GM18951 (cell line): ENCODE results near the gene NKX6-1.

ENCODE experiments used
- POLR2A ChIP-seq: IDR thresholded peaks from 4 replicates; pipeline ENCODE4 v1.6.1; 2011; ENCODE audit warnings: mild to moderate bottlenecking; ENCODE audit not compliant: insufficient read length, insufficient read depth; ENCODE audit errors: extremely low read depth
- in situ Hi-C: fragments of 300-500 bp; cut with MboI; formaldehyde crosslinking; loops from one replicate; pipeline ENCODE4 v1.12.0; 2022; ENCODE audit warnings: low sequenced_read_pairs, mixed read lengths, inconsistent platforms; ENCODE audit not compliant: unreplicated experiment

NKX6-1 gene

DNA sequence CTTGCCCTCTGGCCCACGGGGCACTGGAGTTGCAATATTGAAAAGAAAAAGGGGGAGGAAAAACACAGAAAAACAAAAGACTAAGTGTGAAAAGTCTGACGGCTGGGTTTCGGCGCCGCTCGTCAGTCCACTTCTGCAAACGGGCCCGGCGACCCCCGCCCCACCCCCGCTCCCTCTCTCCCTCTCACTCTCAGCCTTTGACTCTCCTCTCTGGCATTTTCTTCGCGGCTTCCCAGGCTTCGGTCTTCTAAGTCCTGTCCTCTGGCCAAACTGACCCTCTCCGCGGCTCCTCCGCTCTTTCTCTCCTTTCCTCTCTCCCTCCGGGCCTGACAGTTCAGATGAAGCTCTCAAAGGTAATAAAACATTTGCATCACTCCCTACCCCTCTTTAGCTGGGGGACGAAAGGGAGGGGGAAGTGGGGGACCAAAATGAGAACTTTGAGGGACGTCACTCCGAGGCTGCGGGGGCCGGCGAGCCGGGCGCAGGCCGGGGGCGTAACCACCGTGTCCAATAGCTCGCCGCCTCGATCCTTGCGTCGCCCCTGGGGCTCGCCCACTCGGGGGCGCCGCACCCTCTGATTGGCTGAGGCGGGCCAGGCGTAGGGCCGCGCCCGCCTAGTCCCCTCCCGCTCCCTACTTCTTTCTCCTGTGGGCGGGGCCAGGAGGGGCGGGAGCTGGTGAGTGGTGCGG lies at the start of gene NKX6-1:
NKX6-1 (minus strand) TSS at position 358 of the 689 bp plus-strand sequence. CDS start 1,064 bp downstream, outside the sequence.
- in situ Hi-C loops = no loop called here
- TF ChIP-seq POLR2A = no peak

DNA sequence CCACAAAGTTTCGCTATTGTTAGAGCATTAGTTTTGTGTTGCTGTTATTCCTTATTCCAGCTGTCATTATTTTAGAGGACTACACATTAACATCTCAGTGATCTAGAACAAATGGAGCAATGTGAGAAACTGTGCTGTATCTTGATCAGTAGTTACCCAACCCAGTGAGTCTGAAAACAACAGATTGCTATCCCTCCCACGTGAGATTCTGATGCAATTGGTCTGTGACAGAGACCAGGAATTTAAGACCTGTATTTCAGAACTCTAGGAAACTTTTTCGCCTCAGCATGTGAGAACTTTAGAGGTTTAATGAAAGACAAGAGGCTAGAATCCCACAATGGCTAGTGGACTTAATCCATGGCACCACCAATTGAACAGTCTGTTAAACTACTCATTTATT lies 48.1 kb upstream of the NKX6-1 start:
- in situ Hi-C loops = no loop called here
- TF ChIP-seq POLR2A = no peak

DNA sequence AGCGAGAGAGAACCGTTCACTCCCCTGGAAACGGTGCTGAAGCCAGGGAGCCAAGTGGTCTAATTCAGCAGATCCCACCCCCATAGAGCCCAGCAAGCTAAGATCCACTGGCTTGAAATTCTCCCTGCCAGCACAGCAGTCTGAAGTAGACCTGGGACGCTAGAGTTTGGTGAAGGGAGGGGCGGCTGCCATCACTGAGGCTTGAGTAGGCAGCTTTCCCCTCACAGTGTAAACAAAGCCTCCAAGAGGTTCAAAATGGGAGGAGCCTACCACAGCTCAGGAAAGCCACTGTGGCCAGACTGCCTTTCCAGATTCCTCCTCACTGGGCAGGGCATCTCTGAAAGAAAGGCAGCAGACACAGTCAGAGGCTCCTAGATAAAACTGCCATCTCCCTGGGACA lies 46.0 kb upstream of the NKX6-1 start:
- no peak for TF ChIP-seq POLR2A
- in situ Hi-C loops = no loop called here

DNA sequence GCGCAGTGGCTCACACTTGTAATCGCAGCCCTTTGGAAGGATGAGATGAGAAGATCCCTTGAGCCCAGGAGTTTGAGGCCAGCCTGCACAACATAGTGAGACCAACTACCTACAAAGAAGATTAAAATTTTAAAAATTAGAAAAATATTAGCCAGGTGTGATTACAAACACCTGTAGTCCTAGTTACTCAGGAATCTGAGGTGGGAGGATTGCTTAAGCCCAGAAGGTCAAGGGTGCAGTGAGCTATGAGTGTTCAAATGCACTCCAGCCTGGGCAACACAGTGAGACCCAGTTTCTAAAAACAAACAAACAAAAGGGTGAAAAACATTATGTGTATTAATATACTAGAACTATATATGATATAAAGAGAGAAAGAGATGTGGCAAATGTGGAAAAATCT lies 36.8 kb upstream of the NKX6-1 start:
- in situ Hi-C loops = no loop called here
- TF ChIP-seq POLR2A = no peak

DNA sequence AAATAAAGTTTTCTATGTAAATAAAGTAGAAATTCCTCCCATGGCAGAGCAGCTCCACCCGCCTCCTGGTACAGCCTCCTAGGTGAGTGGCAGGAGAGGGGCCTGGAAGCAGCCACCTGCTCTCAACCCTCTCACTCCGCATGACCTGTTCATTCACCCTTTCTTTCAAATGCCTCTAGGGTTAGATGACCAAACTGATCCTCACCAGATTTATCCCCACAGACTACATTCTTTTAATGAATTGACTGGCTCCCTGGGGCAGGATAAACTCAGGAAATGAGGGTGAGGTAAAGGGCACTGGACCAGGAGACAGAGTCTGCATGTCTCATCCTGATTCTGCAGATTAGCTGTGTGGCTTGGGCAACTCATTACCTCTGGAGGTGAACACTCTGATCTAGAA lies 32.6 kb upstream of the NKX6-1 start:
- in situ Hi-C loops = no loop called here

DNA sequence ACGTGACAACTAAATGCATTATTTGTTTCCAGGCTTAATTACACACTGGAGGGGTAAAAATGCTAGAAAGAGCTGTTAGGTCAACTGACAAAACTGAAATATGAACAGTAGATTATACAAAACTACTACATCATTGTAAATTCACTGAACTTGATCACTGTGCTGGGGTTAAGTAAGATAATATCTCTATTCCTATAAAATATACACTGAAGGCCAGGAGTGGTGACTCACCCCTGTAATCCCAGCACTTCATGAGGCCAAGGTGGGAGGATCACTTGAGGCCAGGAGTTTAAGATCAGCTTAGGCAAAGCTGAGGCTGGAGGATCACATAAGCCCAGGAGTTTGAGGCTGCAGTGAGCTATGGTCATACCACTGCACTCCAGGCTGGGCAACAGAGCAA lies 31.8 kb upstream of the NKX6-1 start:
- no peak for TF ChIP-seq POLR2A
- in situ Hi-C loops = no loop called here

More for the DNA sequence above, 32.6 kb upstream of the NKX6-1 start:
- no peak for TF ChIP-seq POLR2A

DNA sequence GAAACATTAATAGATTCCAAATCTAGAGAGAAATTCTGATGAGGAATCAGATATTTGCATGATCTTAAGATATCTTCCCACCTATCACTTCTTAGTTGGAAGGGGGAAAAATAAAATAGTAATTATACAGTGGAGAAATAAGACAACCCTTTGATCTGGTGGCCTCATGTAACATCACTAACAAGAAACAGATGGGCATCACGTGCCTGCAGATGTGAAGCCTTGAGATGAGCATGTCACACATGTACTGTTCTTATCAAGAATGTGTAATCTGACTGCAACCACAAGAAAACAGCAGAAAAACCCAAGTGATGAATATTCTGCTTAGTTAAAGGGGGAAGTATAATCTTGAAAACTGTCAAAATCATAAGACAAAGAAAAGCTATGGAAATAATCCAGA lies 31.4 kb upstream of the NKX6-1 start:
- no peak for TF ChIP-seq POLR2A
- in situ Hi-C loops = no loop called here

DNA sequence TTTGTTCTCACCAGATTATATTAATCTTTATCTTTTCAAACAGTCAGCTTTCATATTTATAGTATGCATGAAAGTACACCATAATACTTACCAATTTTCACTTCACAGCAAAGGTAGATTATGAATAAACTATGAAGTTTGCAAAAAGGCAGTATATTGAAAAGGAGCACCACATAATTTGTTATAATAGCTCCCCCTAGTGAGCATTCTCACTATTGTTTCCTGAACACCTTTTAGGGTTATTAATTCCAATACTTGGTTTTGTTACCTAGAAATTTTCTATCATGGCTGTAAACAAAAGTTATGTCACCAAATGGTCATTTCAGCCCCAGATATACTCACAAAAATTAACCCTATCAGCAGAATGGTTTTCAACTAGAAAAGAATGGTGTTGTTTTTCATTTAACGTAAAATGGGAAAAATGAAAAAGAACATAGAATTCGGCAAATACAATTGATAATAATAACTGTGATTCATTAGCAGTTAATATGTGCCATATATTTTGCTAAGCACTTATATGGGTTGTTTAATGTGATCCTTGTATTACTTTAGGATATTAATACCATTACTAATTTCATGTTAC lies 30.2 kb upstream of the NKX6-1 start:
- in situ Hi-C loops = no loop called here
- no peak for TF ChIP-seq POLR2A

DNA sequence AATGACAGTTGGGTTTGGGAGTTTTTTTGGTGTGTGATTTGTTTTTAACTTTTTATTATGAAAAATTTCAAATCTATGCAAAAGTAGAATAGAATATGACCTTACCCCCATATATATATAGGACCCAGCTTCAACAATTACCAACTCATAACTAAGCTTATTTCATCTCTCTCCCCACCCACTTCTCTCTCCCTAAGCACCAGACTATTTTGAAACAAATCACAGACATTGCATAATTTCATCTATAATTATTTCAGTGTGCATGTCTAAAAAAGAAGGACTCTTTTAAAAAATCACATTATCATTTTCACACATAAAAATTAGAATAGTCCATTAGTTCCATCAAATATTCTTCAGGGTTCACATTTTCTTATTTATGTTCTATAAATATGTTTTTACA lies 28.3 kb upstream of the NKX6-1 start:
- in situ Hi-C loops = no loop called here
- TF ChIP-seq POLR2A = no peak

DNA sequence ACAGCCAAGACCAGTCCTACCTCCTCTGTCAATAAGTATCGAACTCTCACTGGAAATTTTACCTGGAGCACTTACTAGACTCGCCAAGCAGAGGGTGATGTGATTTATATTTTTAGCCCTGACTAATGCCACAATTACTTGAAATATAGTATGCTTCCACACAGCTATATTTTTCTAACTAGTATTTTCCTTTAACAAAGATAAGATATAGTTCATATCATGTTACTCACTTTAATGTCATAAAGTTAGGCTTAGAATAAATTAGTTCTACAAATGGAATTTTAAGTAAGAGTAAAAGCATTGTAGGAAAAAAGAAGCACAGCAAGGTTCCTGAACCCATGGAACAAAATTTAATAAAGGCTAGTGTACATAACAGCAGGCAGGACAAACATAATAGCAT lies 16.0 kb upstream of the NKX6-1 start:
- in situ Hi-C loops = loop anchor here (25.0 kb wide), 1 partner anchor 1003 kb away; no protein-coding TSS in a partner anchor

DNA sequence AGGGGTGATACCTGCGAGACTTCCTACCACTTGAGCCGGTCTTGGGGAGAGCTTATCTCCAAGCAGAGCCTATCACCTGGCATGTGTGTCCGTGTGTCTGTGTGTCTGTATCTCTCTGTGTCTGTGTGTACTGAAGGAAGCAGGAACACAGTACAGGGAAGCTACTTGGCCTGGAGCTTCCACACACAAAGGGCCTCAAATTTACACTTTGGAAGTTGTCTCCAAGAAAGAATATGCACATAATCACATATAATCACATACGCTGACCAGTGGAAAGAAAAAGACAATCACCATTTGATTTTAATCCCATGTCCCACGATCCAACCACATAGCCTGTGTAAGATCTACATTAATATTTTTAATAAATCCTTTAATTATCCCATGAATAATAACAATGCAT lies 13.2 kb upstream of the NKX6-1 start:
- in situ Hi-C loops = loop anchor here (25.0 kb wide), 1 partner anchor 1000 kb away; no protein-coding TSS in a partner anchor
- no peak for TF ChIP-seq POLR2A

More for the DNA sequence above, 16.0 kb upstream of the NKX6-1 start:
- TF ChIP-seq POLR2A = no peak

DNA sequence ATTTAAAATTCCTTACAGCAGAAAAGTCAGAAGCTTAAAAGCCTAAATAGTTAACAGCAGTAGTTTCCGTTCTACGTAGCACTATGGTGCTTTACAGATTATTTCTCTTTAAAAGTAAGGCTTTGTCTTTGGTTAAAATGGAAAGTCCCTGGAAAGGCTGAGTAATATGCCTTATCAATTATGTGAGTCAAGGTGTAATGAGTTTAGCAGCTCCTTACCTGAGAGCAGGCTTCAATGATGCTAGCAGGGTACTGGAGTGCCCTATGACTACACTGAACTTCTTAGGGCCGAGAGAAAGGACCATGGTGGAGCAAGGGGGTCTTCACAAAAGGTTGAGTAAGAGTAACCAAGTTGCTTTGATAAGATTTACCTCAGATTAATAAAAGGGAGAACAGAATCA lies 12.6 kb upstream of the NKX6-1 start:
- TF ChIP-seq POLR2A = no peak
- in situ Hi-C loops = loop anchor here (25.0 kb wide), 1 partner anchor 999 kb away; no protein-coding TSS in a partner anchor

DNA sequence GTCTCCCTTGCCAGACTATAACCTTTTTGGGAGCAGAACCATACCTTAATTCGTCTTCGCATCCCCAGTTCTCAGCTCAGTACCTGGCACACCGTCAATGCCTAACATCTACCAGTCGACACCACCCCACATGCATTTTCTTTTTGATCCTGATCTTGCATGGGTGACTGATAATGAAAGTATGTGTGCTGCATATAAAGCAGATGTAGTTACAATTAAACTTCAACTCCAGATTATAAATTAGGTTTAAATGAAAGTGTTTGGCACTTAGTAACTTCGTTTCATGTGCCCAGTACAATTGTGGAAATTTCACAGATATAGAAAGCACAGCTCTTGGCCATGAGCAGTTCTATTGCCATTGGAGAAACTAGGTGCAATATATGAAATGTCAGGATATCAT lies 8.8 kb upstream of the NKX6-1 start:
- in situ Hi-C loops = loop anchor here (25.0 kb wide), 1 partner anchor 996 kb away; no protein-coding TSS in a partner anchor
- TF ChIP-seq POLR2A = no peak

DNA sequence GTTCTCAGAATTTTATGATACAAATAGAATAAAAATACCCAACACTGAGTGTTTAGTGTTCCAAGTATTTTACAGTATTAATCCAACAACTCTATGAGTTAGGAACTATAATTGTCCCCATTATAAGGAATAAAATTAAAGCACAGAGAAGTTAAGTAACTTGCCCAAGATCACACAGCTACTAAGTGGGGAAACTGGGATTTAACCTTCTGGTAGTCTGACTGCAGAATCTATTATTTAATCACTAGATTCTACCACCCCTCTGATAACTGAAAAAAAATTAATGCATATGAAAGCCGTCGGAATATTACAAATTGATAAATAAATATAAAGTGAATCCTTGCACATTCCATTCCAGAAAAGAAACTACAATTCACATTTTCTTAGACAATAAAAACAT lies 5.7 kb upstream of the NKX6-1 start:
- no peak for TF ChIP-seq POLR2A
- in situ Hi-C loops = loop anchor here (25.0 kb wide), 1 partner anchor 993 kb away; no protein-coding TSS in a partner anchor
